Endothelial cell of coronary artery (primary cell): ENCODE data around the gene ZDHHC8. TPM values are rescaled to one million over a fixed set of nuclear protein-coding genes. Genes with fewer than 3 reads are reported as not detected.

Experiments
- total RNA-seq: library from RNA; depleted of rRNA; stranded (reverse); fragments of >200 nt; gene quantifications from 2 replicates; pipeline ENCODE4 v1.2.3, GENCODE V29; 2014

The ZDHHC8 gene, protein sequence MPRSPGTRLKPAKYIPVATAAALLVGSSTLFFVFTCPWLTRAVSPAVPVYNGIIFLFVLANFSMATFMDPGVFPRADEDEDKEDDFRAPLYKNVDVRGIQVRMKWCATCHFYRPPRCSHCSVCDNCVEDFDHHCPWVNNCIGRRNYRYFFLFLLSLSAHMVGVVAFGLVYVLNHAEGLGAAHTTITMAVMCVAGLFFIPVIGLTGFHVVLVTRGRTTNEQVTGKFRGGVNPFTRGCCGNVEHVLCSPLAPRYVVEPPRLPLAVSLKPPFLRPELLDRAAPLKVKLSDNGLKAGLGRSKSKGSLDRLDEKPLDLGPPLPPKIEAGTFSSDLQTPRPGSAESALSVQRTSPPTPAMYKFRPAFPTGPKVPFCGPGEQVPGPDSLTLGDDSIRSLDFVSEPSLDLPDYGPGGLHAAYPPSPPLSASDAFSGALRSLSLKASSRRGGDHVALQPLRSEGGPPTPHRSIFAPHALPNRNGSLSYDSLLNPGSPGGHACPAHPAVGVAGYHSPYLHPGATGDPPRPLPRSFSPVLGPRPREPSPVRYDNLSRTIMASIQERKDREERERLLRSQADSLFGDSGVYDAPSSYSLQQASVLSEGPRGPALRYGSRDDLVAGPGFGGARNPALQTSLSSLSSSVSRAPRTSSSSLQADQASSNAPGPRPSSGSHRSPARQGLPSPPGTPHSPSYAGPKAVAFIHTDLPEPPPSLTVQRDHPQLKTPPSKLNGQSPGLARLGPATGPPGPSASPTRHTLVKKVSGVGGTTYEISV
- total RNA-seq, result 6.6 and 16.0 TPM in 2 replicates

DNA sequence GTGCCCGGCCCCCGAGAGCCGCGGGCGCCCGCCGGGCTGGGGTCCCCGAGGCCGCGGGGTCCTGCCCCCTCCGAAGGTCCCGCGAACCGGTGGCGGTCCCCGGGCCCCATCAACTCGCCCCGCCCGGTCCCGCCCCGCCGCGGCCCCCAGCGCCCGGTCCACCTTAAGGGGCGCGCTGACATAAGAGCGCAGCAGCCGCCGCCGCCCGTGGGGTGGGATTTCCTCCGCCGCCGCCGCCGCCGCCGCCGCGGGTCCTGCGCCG is at the start of gene ZDHHC8:
Gene ZDHHC8, plus strand, starts transcription at position 208 of the 262 bp plus-strand sequence. CDS start 144 bp downstream, outside the sequence.

DNA sequence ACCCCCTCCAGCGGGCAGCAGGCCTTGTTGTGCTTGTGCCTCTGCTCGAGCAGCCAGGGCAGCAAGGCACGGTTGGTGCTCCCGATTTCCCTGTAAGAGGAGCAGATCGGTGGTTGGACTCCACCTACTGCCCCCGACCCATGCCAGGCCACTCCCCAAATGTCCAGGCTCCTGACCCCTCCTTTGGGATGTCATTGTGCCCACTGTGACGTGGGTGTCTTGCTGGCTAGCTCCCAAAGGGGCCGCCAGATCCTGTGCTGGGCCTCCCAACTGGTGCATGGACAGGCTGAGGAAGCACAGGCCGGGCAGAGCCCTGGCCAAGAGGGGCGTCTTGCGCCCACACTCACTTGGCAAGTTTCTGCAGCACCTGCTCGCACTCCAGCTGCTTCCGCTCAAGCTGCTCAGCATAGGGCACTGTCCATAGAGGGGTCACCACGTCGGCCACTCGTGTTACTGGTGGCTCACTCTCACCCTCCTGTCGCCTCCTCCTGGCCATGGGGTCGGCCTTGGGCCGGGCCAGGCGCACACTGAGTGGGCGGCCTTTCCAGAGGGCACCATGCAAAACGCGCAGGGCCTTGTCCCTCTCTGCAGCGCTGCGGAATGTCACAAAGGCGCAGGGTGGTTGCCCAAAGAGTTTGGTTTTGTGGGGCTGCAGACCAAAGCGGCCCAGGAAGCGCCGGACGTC is 15.8 kb upstream of the ZDHHC8 start, which contains the start of gene RANBP1:
Gene RANBP1, plus strand, starts transcription at position 414 of the 685 bp plus-strand sequence. Its CDS starts 81 bp downstream, at position 495.

DNA sequence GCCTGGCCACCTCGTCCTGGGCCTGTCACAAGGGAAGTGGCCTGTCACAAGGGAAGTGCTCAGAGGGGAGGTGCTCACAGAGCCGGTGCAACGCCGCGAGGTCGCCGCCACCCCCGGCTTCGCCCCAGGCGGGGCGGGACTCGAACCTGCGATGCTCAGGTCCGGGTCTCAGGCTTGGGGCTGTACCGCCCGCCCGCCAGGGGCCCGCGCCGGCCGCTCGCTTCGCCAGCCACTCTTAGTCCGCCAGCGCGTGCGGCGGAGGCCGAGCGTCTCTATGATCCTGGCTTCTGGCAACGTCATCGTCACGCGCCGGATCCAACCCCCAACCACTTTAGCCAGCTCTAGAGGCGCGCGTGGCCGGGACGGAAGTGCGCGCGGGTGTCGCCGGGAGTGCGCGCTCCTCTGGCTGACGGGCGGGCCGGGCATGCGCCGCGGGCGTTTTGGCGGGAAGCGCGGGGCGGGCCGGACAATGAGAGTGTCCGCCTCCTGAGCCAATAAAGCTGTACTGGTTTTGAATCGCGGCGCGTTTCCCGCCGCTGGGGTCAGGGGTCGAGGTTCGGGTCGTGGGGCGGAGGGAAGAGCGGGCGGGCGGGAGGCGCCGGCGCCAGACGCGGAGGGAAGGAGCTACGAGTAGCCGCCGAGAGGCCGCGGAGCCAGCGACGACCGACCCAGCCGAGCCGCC is 14.5 kb upstream of the ZDHHC8 start, which contains the start of gene TRMT2A:
Gene TRMT2A, minus strand, starts transcription at position 276 of the 682 bp plus-strand sequence. CDS start 320 bp downstream, outside the sequence.

DNA sequence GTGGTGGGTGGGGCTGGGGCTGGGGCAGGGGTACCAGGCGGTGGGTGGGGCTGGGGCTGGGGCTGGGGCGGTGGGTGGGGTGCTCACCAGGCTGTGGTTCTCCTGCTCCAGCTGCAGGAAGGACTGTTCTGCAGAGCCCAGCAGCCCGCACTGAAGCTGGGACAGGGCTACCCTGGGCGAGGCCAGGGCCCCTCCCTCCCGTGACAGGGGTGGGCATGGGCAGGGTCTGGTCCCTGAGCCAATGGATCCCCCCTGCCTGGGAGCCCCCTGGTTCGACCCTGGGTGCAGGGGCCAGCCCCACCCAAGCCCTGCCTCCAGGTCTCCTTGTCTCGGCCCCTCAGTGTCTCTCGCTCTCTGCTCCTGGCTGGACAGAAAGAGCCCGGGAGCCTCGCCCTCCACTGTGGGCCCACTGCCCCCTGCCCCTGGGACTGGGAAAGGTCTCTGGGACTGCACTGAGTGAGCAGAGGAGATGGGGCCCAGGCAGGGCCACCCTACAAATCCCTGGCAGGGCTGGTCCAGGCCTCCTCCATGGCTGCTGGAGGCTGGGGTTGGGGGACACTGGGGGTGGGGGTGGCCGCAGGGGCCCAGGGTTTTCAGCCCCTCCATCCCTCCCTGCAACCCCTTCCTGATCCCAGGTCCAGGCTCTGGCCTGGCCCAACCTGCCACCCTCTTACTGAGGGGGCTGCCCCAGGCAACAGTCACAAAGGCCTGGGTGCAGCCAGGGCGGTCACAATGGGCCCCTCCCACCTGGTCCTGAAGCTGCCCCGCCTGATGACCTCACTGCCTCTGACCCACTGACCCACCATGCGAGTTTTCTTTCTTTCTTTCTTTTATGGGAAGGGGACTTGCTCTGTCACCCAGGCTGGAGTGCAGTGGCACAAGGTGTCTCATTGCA is 19.0 kb downstream of the ZDHHC8 start, which contains the start of gene CCDC188:
Gene CCDC188, minus strand, starts transcription at position 675 of the 895 bp plus-strand sequence. Its CDS starts 69 bp downstream, at position 606.

Other genes starting within 250 kb of the ZDHHC8 start
- gene COMT, start 190.0 kb upstream of the ZDHHC8 start, total RNA-seq, result 215 and 296 TPM in 2 replicates
- 43.5 and 156 TPM in 2 replicates for gene TXNRD2, start 190.0 kb upstream of the ZDHHC8 start, total RNA-seq
- 53.3 and 76.7 TPM in 2 replicates for gene ARVCF, start 115.0 kb upstream of the ZDHHC8 start, total RNA-seq
- gene TANGO2, start 110.7 kb upstream of the ZDHHC8 start, total RNA-seq, result 30.6 and 43.5 TPM in 2 replicates
- 35.3 and 39.2 TPM in 2 replicates for gene DGCR8, start 51.6 kb upstream of the ZDHHC8 start, total RNA-seq
- gene RANBP1, start 15.7 kb upstream of the ZDHHC8 start, total RNA-seq, result 162 and 252 TPM in 2 replicates
- 42.2 and 55.3 TPM in 2 replicates for gene TRMT2A, start 14.6 kb upstream of the ZDHHC8 start, total RNA-seq
- gene CCDC188, start 19.3 kb downstream of the ZDHHC8 start, total RNA-seq, result 6.4 and 6.7 TPM in 2 replicates
- gene RTN4R, start 136.5 kb downstream of the ZDHHC8 start, total RNA-seq, result 0.19 and 0.54 TPM in 2 replicates
- 46.8 and 48.0 TPM in 2 replicates for gene DGCR6L, start 188.3 kb downstream of the ZDHHC8 start, total RNA-seq